Erythroblast (primary cell): ENCODE results near the gene UTS2B.

Experiments
- GATA1 ChIP-seq: IDR thresholded peaks from 2 replicates; pipeline ENCODE4 v1.6.1; 2011; ENCODE audit warnings: low read depth, mild to moderate bottlenecking, control low read depth, low read length, moderate library complexity
- POLR2A ChIP-seq: IDR thresholded peaks from 2 replicates; pipeline ENCODE4 v1.6.1; 2011; ENCODE audit warnings: mild to moderate bottlenecking, low read length

- no peak for TF ChIP-seq POLR2A
- no peak for TF ChIP-seq GATA1
These were observed 39.9 kb downstream of the UTS2B start for GRCh38 chr3:191290311-191291025.
